BLaER1 treated with 17β-estradiol and CSF1 and Interleukin-3, amounts not matched to agents 10 nM and 100 nM (cell line): ENCODE measurements around the gene TRIM24.

Source experiments
- H3K27ac ChIP-seq, 11 experiments: shearing (Covaris generic); formaldehyde crosslinking; 2 replicates each; pipeline ENCODE4 v1.8.1; 2022
- H3K27me3 ChIP-seq, 11 experiments: shearing (Covaris generic); formaldehyde crosslinking; 2 replicates each; pipeline ENCODE4 v1.8.1; 2022
- H3K36me3 ChIP-seq, 11 experiments: shearing (Covaris generic); formaldehyde crosslinking; 2 replicates each; pipeline ENCODE4 v1.8.1; 2022
- H3K4me1 ChIP-seq, 10 experiments: shearing (Covaris generic); formaldehyde crosslinking; 2 replicates each; pipeline ENCODE4 v1.8.1; 2022
- H3K4me2 ChIP-seq, 11 experiments: shearing (Covaris generic); formaldehyde crosslinking; 2 replicates each; pipeline ENCODE4 v1.8.1; 2022
- H3K4me3 ChIP-seq, 10 experiments: shearing (Covaris generic); formaldehyde crosslinking; 2 replicates each; pipeline ENCODE4 v1.8.1; 2022
- H3K9ac ChIP-seq, 11 experiments: shearing (Covaris generic); formaldehyde crosslinking; 2 replicates each; pipeline ENCODE4 v1.8.1; 2022
- H3K9me3 ChIP-seq, 11 experiments: shearing (Covaris generic); formaldehyde crosslinking; replicated peaks in 1 of 11; 2 replicates each; pipeline ENCODE4 v1.8.1; 2022
- H4K20me1 ChIP-seq, 11 experiments: shearing (Covaris generic); formaldehyde crosslinking; 2 replicates each; pipeline ENCODE4 v1.8.1; 2022
- Cebpa-rat ChIP-seq, 11 experiments: shearing (Covaris generic); IDR thresholded peaks; 2 replicates each; pipeline ENCODE4 v1.8.1; 2022

The TRIM24 gene

DNA sequence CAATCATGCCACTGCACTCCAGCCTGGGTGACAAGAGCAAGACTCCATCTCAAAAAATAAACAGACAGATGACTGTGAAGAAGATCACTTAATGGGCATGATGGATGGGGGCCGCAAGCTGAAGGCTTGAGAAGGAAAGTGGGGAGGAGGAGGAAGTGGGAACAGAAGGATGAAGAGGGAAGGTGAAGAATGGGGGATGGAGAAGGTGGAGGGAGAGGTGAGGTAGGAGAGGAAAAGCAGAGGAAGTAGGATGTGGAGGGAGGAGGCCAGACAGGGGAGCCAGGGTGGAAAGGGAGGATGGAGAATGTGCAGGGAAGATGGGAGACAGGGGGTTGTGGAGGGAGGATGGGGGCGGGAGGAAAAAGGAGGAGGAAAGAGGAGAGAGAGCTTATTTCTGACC is 172.3 kb downstream of the TRIM24 start:
- H3K27me3 ChIP-seq = no peaks in the 10 kb centered on the region
- no peaks in the 10 kb centered on the region for H3K4me1 ChIP-seq
- no peak overlapping the region for H3K27ac ChIP-seq
- H3K36me3 ChIP-seq = no peaks in the 10 kb centered on the region
- peaks cover 0 to 5% (median 0%) of the 10 kb centered on the region in 11 experiments; a peak in 1 of 22 replicates for H3K9me3 ChIP-seq
- H3K9ac ChIP-seq = no peak overlapping the region
- H3K4me2 ChIP-seq = no peak overlapping the region
- H3K4me3 ChIP-seq = no peak overlapping the region
- TF ChIP-seq Cebpa-rat (IDR thresholded peaks at IDR 0.05) = no peak
- no peaks in the 10 kb centered on the region for H4K20me1 ChIP-seq

DNA sequence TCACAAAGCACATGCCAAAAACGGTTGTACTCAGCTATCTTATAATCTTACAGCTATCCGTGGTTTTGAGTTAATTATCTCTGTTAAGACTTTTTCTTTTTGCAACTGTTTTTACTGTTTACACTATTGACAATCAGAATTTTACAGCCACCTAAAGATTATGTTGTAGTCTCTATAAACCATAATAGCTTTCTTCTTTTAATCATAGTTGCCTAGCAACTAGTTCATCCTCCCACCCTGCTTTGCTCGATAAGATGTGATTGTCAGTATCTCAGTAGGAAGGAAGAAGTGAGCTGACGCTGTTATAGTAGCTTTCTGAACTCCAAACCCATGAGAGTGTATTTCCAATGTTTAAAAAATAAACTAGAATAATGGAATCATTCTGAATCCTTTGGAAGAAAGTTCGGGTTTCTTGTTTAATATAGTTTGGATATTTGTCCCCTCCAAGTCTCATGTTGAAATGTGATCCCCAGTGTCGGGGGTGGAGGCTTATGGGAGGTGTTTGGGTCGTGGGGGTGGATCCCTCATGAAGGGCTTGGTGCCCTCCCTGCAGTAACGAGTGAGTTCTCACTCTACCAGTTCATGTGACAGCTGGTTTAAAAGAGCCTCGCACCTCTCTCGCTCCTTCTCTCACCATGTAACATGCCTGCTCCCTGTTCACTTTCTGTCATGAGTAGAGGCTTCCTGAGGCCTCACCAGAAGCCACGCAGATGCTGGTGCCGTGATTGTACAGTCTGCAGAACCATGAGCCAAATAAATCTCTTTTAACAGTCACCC is 173.0 kb downstream of the TRIM24 start:
- no peaks in the 10 kb centered on the region for H3K27me3 ChIP-seq

More for the DNA sequence above, 173.0 kb downstream of the TRIM24 start:
- Histone ChIP-seq H3K9me3 (peaks cover 0 to 3% (median 0%) of the 10 kb centered on the region in 11 experiments; a peak in 1 of 22 replicates), H3K9ac (no peak overlapping the region), H3K4me3 (no peak overlapping the region), H3K4me2 (no peak overlapping the region), H3K4me1 (no peaks in the 10 kb centered on the region), H4K20me1 (no peaks in the 10 kb centered on the region), H3K36me3 (no peaks in the 10 kb centered on the region), H3K27ac (no peak overlapping the region)
- TF ChIP-seq Cebpa-rat (IDR thresholded peaks at IDR 0.05) = no peak
